Measurements from ENCODE around the gene CAMSAP3.

- TF ChIP-seq CTCF (IDR thresholded peaks at IDR 0.05; ENCODE audit: borderline replicate concordance, extremely low read depth, low read length, poor library complexity, severe bottlenecking) (peak; percentile 97), EZH2 (IDR thresholded peaks at IDR 0.05; ENCODE audit: borderline replicate concordance, low read depth, low read length, severe bottlenecking) (no peak)
Measured at GRCh38 chr19:7652061-7652641, 56.5 kb downstream of the CAMSAP3 start.

All from DND-41 (cell line).